ENCODE results near the gene TTC3. TPM values are rescaled to one million over a fixed set of nuclear protein-coding genes. Genes with fewer than 3 reads are reported as not detected.

Gene TTC3
- total and polyA plus RNA-seq, 2 of the 13 experiments (the other 11 are each of a cell fraction or from before 2014, with no cell fraction given), result 55.7 to 108 TPM

GRCh38 chr21:37044643-37045042, 28.4 kb upstream of the TTC3 start:
- in situ Hi-C loops (cut with HindIII; ENCODE audit: extremely low pct_ligation_motif_present, low pct_unique_long_range_greater_than_20kb), result no loop called here
- Histone ChIP-seq H3K4me3 (replicated peaks in 1 of 3; ENCODE audit: insufficient read depth in 1 of 3, low read depth in 2 of 3, low read length in 3 of 3) (no peak overlapping the region), H4K20me1 (ENCODE audit: insufficient read depth, low read length) (no peaks in the 10 kb centered on the region), H3K36me3 (replicated peaks in 1 of 2; ENCODE audit: control insufficient read depth in 1 of 2, insufficient read depth in 2 of 2, low read length in 2 of 2) (no peaks in the 10 kb centered on the region), H3K79me2 (ENCODE audit: insufficient read depth, low read length) (no peaks in the 10 kb centered on the region), H3K27ac (ENCODE audit: extremely low read length, insufficient read depth, low read length) (no peak overlapping the region), H3K4me1 (ENCODE audit: insufficient read depth, low read length) (peaks cover 53% of the 10 kb centered on the region), H3K9me3 (ENCODE audit: low read length) (no peaks in the 10 kb centered on the region), H3K27me3 (ENCODE audit: control insufficient read depth in 1 of 2, insufficient read depth in 2 of 2, low read length in 2 of 2) (peaks cover 0 to 2% of the 10 kb centered on the region in 2 experiments; a peak in 1 of 5 replicates), H2AFZ (ENCODE audit: low read length) (no peak overlapping the region), H3K4me2 (ENCODE audit: low read depth, low read length) (no peak overlapping the region), H3K9ac (ENCODE audit: insufficient read depth, low read depth, low read length) (no peak overlapping the region)
- DNase-seq (ENCODE audit: low spot score) (no peak), FAIRE-seq (no peak), ATAC-seq (no peak)
- 77% methylated on average over 3 of the region's 3 CpGs for WGBS (ENCODE audit: low lambda C conversion rate)
- CTCF ChIA-PET (ENCODE audit: low intra/inter-chr PET ratio, low total read pairs), result no interaction called here
- intact Hi-C loops (cut with micrococcal nuclease; ENCODE audit: unreplicated experiment), result no loop called here
- POLR2A ChIA-PET, result no interaction called here
- TF ChIP-seq ZNF12 (CRISPR knock-in tag; IDR thresholded peaks at IDR 0.05) (no peak), ZKSCAN1 (IDR thresholded peaks at IDR 0.05; ENCODE audit: low read length) (peak; percentile 84)
- no TSS peak for BruUV-seq (replicated peaks)

GRCh38 chr21:37045149-37045548, 27.9 kb upstream of the TTC3 start:
- peaks cover 0 to 2% of the 10 kb centered on the region in 2 experiments; a peak in 1 of 5 replicates for H3K27me3 ChIP-seq (ENCODE audit: control insufficient read depth in 1 of 2, insufficient read depth in 2 of 2, low read length in 2 of 2)
- H3K4me3 ChIP-seq (replicated peaks in 1 of 3; ENCODE audit: insufficient read depth in 1 of 3, low read depth in 2 of 3, low read length in 3 of 3), result no peak overlapping the region
- H3K9me3 ChIP-seq (ENCODE audit: low read length), result no peaks in the 10 kb centered on the region
- WGBS (ENCODE audit: low lambda C conversion rate), result 61% methylated on average over 5 of the region's 6 CpGs
- no peak overlapping the region for H3K9ac ChIP-seq (ENCODE audit: insufficient read depth, low read depth, low read length)
- DNase-seq (ENCODE audit: low spot score), result no peak
- H3K27ac ChIP-seq (ENCODE audit: extremely low read length, insufficient read depth, low read length), result no peak overlapping the region
- ChIA-PET POLR2A (no interaction called here), CTCF (ENCODE audit: low intra/inter-chr PET ratio, low total read pairs) (no interaction called here)
- TF ChIP-seq PHF20 (CRISPR knock-in tag; IDR thresholded peaks at IDR 0.05) (no peak), TCF7 (IDR thresholded peaks at IDR 0.05; ENCODE audit: low read depth) (no peak), ATF5 (CRISPR knock-in tag; IDR thresholded peaks at IDR 0.05; ENCODE audit: low read depth) (no peak)
- peaks cover 58% of the 10 kb centered on the region for H3K4me1 ChIP-seq (ENCODE audit: insufficient read depth, low read length)
- no peak for ATAC-seq
- FAIRE-seq, result no peak
- BruUV-seq (replicated peaks), result no TSS peak
- no peaks in the 10 kb centered on the region for H3K36me3 ChIP-seq (replicated peaks in 1 of 2; ENCODE audit: control insufficient read depth in 1 of 2, insufficient read depth in 2 of 2, low read length in 2 of 2)
- no peaks in the 10 kb centered on the region for H3K79me2 ChIP-seq (ENCODE audit: insufficient read depth, low read length)
- in situ Hi-C loops (cut with HindIII; ENCODE audit: extremely low pct_ligation_motif_present, low pct_unique_long_range_greater_than_20kb), result no loop called here
- no peak overlapping the region for H3K4me2 ChIP-seq (ENCODE audit: low read depth, low read length)
- H2AFZ ChIP-seq (ENCODE audit: low read length), result no peak overlapping the region
- no peaks in the 10 kb centered on the region for H4K20me1 ChIP-seq (ENCODE audit: insufficient read depth, low read length)
- intact Hi-C loops (cut with micrococcal nuclease; ENCODE audit: unreplicated experiment), result no loop called here

Data from HepG2 (cell line).